ENCODE results near the gene SPSB3.

SPSB3 gene

GRCh38 chr16:1791256-1791942 lies 9.0 kb upstream of the SPSB3 start:
- no peak overlapping the region for H3K4me3 ChIP-seq (ENCODE audit: low read length)
- no peaks in the 10 kb centered on the region for H3K27me3 ChIP-seq (ENCODE audit: control insufficient read depth, low read length)
- H3F3A ChIP-seq (ENCODE audit: control insufficient read depth, insufficient read depth) = no peaks in the 10 kb centered on the region
- no peak overlapping the region for H3K4me2 ChIP-seq (ENCODE audit: low read length)
- H3K9me3 ChIP-seq (ENCODE audit: control insufficient read depth, insufficient read depth, low read length) = no peaks in the 10 kb centered on the region
- H3K36me3 ChIP-seq (ENCODE audit: control insufficient read depth, low read length) = peaks cover 10% of the 10 kb centered on the region; the same call in 1 of the 2 replicates
- H3K9me2 ChIP-seq (replicated peaks; ENCODE audit: control insufficient read depth, low read length) = no peaks in the 10 kb centered on the region
- H3K79me2 ChIP-seq (ENCODE audit: control insufficient read depth, low read length) = peaks cover 15% of the 10 kb centered on the region
- no peaks in the 10 kb centered on the region for H3K4me1 ChIP-seq (ENCODE audit: control insufficient read depth, low read length)
- TF ChIP-seq, protein P1, sequence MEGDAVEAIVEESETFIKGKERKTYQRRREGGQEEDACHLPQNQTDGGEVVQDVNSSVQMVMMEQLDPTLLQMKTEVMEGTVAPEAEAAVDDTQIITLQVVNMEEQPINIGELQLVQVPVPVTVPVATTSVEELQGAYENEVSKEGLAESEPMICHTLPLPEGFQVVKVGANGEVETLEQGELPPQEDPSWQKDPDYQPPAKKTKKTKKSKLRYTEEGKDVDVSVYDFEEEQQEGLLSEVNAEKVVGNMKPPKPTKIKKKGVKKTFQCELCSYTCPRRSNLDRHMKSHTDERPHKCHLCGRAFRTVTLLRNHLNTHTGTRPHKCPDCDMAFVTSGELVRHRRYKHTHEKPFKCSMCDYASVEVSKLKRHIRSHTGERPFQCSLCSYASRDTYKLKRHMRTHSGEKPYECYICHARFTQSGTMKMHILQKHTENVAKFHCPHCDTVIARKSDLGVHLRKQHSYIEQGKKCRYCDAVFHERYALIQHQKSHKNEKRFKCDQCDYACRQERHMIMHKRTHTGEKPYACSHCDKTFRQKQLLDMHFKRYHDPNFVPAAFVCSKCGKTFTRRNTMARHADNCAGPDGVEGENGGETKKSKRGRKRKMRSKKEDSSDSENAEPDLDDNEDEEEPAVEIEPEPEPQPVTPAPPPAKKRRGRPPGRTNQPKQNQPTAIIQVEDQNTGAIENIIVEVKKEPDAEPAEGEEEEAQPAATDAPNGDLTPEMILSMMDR (IDR thresholded peaks at IDR 0.05; ENCODE audit: low read depth, low read length, poor library complexity, severe bottlenecking) = no peak
- no peak overlapping the region for H3K27ac ChIP-seq (ENCODE audit: low read depth, low read length)
- H4K20me1 ChIP-seq (ENCODE audit: control insufficient read depth, insufficient read depth, low read depth, low read length) = no peaks in the 10 kb centered on the region

- Histone ChIP-seq H3K4me3 (ENCODE audit: low read length) (no peak overlapping the region), H4K20me1 (ENCODE audit: control insufficient read depth, insufficient read depth, low read depth, low read length) (no peaks in the 10 kb centered on the region), H3K27ac (ENCODE audit: low read depth, low read length) (no peak overlapping the region), H3K79me2 (ENCODE audit: control insufficient read depth, low read length) (peaks cover 22% of the 10 kb centered on the region), H3K36me3 (ENCODE audit: control insufficient read depth, low read length) (peaks cover 13% of the 10 kb centered on the region), H3K9me2 (replicated peaks; ENCODE audit: control insufficient read depth, low read length) (no peaks in the 10 kb centered on the region), H3K9me3 (ENCODE audit: control insufficient read depth, insufficient read depth, low read length) (no peaks in the 10 kb centered on the region), H3F3A (ENCODE audit: control insufficient read depth, insufficient read depth) (no peaks in the 10 kb centered on the region), H3K27me3 (ENCODE audit: control insufficient read depth, low read length) (no peaks in the 10 kb centered on the region), H3K4me1 (ENCODE audit: control insufficient read depth, low read length) (no peaks in the 10 kb centered on the region), H3K4me2 (ENCODE audit: low read length) (no peak overlapping the region)
- TF ChIP-seq, protein P1 (IDR thresholded peaks at IDR 0.05; ENCODE audit: low read depth, low read length, poor library complexity, severe bottlenecking) = no peak
- no peak for TF ChIP-seq EZH2phosphoT487 (IDR thresholded peaks at IDR 0.05; ENCODE audit: borderline replicate concordance, low read length)
Observed at GRCh38 chr16:1790611-1791255, 8.4 kb upstream of the SPSB3 start.

GRCh38 chr16:1790261-1790610 lies 7.9 kb upstream of the SPSB3 start:
- no peaks in the 10 kb centered on the region for H3K9me3 ChIP-seq (ENCODE audit: control insufficient read depth, insufficient read depth, low read length)
- no peak overlapping the region for H3K27ac ChIP-seq (ENCODE audit: low read depth, low read length)
- peaks cover 27% of the 10 kb centered on the region for H3K79me2 ChIP-seq (ENCODE audit: control insufficient read depth, low read length)
- H3K36me3 ChIP-seq (ENCODE audit: control insufficient read depth, low read length) = peaks cover 15% of the 10 kb centered on the region
- H4K20me1 ChIP-seq (ENCODE audit: control insufficient read depth, insufficient read depth, low read depth, low read length) = no peaks in the 10 kb centered on the region
- no peak overlapping the region for H3K4me3 ChIP-seq (ENCODE audit: low read length)
- no peaks in the 10 kb centered on the region for H3K4me1 ChIP-seq (ENCODE audit: control insufficient read depth, low read length)
- H3F3A ChIP-seq (ENCODE audit: control insufficient read depth, insufficient read depth) = no peaks in the 10 kb centered on the region
- H3K27me3 ChIP-seq (ENCODE audit: control insufficient read depth, low read length) = no peaks in the 10 kb centered on the region
- H3K4me2 ChIP-seq (ENCODE audit: low read length) = no peak overlapping the region
- TF ChIP-seq EZH2phosphoT487 (IDR thresholded peaks at IDR 0.05; ENCODE audit: borderline replicate concordance, low read length) = no peak
- TF ChIP-seq, protein P1 (IDR thresholded peaks at IDR 0.05; ENCODE audit: low read depth, low read length, poor library complexity, severe bottlenecking) = no peak
- H3K9me2 ChIP-seq (replicated peaks; ENCODE audit: control insufficient read depth, low read length) = no peaks in the 10 kb centered on the region

Measured in DOHH2 (cell line).